RCC 7860 (cell line): ENCODE results near the gene TNPO3.
"Not testable (repeated sequence)": the region's sequence is repeated elsewhere in the genome, so short reads cannot be mapped to it uniquely, and the experiment has no call there.

ENCODE experiments used
- DNase-seq: peaks from one replicate; pipeline ENCODE4 v3.0.0-alpha.2; 2015; ENCODE audit warnings: low spot score
- FAIRE-seq: peaks from 2 replicates; lab custom pipeline; 2012; peaks lifted over from hg19 to GRCh38; lab: Jason Lieb, UNC

TNPO3 gene

GRCh38 chr7:129072479-129073011 lies 17.6 kb upstream of the TNPO3 start:
- DNase-seq (no peak), FAIRE-seq (no peak)

- FAIRE-seq (no peak), DNase-seq (no peak)
Measured at GRCh38 chr7:129069021-129069420, 14.1 kb upstream of the TNPO3 start.

GRCh38 chr7:129067943-129068548 lies 13.1 kb upstream of the TNPO3 start:
- DNase-seq (no peak), FAIRE-seq (no peak)

- FAIRE-seq, DNase-seq: not testable (repeated sequence)
Measured at GRCh38 chr7:129067132-129067561, 12.2 kb upstream of the TNPO3 start.

GRCh38 chr7:129066290-129067131 lies 11.6 kb upstream of the TNPO3 start:
- DNase-seq (no peak), FAIRE-seq (no peak)

GRCh38 chr7:129055861-129056464 lies 1.1 kb upstream of the TNPO3 start:
- FAIRE-seq (no peak), DNase-seq (no peak)

- no peak for DNase-seq
- FAIRE-seq: no peak
Measured at GRCh38 chr7:129055294-129055816, 444 bp upstream of the TNPO3 start.

- DNase-seq: peak; percentile 31
- FAIRE-seq: no peak
Measured at GRCh38 chr7:129053938-129054437, 923 bp downstream of the TNPO3 start.

- peak; percentile 86 for FAIRE-seq
- peak; percentile 42 for DNase-seq
Measured at GRCh38 chr7:129052441-129052840, 2.5 kb downstream of the TNPO3 start.

- not testable (repeated sequence) for DNase-seq, FAIRE-seq
Measured at GRCh38 chr7:129051459-129051858, 3.5 kb downstream of the TNPO3 start.

GRCh38 chr7:129047761-129048160 lies 7.2 kb downstream of the TNPO3 start:
- peak; percentile 92 for FAIRE-seq

GRCh38 chr7:129045682-129046081 lies 9.2 kb downstream of the TNPO3 start:
- no peak for FAIRE-seq
- DNase-seq: no peak

More at GRCh38 chr7:129047761-129048160, 7.2 kb downstream of the TNPO3 start:
- DNase-seq: no peak

- FAIRE-seq: no peak
- DNase-seq: no peak
Measured at GRCh38 chr7:129043012-129043411, 11.9 kb downstream of the TNPO3 start.

GRCh38 chr7:129041142-129042085 lies 13.5 kb downstream of the TNPO3 start:
- no peak for DNase-seq
- FAIRE-seq: no peak

- DNase-seq, FAIRE-seq: not testable (repeated sequence)
Measured at GRCh38 chr7:129038468-129038867, 16.4 kb downstream of the TNPO3 start.

- FAIRE-seq: no peak
- DNase-seq: no peak
Measured at GRCh38 chr7:129037585-129037984, 17.3 kb downstream of the TNPO3 start.

GRCh38 chr7:129032017-129032416 lies 22.9 kb downstream of the TNPO3 start:
- FAIRE-seq (no peak), DNase-seq (no peak)

GRCh38 chr7:129030440-129030839 lies 24.5 kb downstream of the TNPO3 start:
- FAIRE-seq (no peak), DNase-seq (no peak)

GRCh38 chr7:129024125-129024524 lies 30.8 kb downstream of the TNPO3 start:
- DNase-seq: no peak
- FAIRE-seq: no peak

GRCh38 chr7:129021656-129022055 lies 33.3 kb downstream of the TNPO3 start:
- FAIRE-seq (peak; percentile 7), DNase-seq (no peak)
